GM12873 (cell line): ENCODE results near the gene LRRC49.

Experiments
- CTCF ChIP-seq: IDR thresholded peaks from 2 replicates; pipeline ENCODE4 v1.5.1; 2012; ENCODE audit warnings: low read depth, mild to moderate bottlenecking, moderate library complexity, low read length, control low read depth; ENCODE audit not compliant: insufficient read depth; ENCODE audit errors: missing control alignments

The LRRC49 gene

GRCh38 chr15:70873232-70874054, 19.2 kb upstream of the LRRC49 start:
- TF ChIP-seq CTCF = no peak

GRCh38 chr15:70875001-70875782, 17.4 kb upstream of the LRRC49 start:
- TF ChIP-seq CTCF = no peak

- TF ChIP-seq CTCF = no peak
Observed at GRCh38 chr15:70876011-70876410, 16.6 kb upstream of the LRRC49 start.

GRCh38 chr15:70876683-70877082, 15.9 kb upstream of the LRRC49 start:
- TF ChIP-seq CTCF = no peak

- TF ChIP-seq CTCF = no peak
Observed at GRCh38 chr15:70879401-70879800, 13.2 kb upstream of the LRRC49 start.

- TF ChIP-seq CTCF = no peak
Observed at GRCh38 chr15:70880781-70881180, 11.8 kb upstream of the LRRC49 start.

- TF ChIP-seq CTCF = no peak
Observed at GRCh38 chr15:70882361-70882760, 10.3 kb upstream of the LRRC49 start.
